Transverse colon (tissue), 4 donors: ENCODE data around the gene ALDOC. TPM values are rescaled to one million over a fixed set of nuclear protein-coding genes. Genes with fewer than 3 reads are reported as not detected.

Experiments
- DNase-seq: peaks from one replicate; pipeline ENCODE4 v3.0.0-alpha.2; 2019
- H3K27ac ChIP-seq, 4 donors: fragments of 200-600 bp; sonication (generic); 2 replicates each; pipeline ENCODE4 v1.5.1; 2016 to 2018; ENCODE audit warnings: inconsistent platforms in 4 of 4
- H3K27me3 ChIP-seq: fragments of 200-600 bp; sonication (generic); 2 replicates; pipeline ENCODE4 v1.5.1; 2017; ENCODE audit warnings: inconsistent platforms
- H3K36me3 ChIP-seq, 4 donors: fragments of 200-600 bp; sonication (generic); 2 replicates each; pipeline ENCODE4 v1.5.1; 2017 to 2019; ENCODE audit warnings: inconsistent platforms in 4 of 4
- H3K4me1 ChIP-seq, 4 donors: fragments of 200-600 bp; sonication (generic); 2 replicates each; pipeline ENCODE4 v1.5.1; 2017 to 2020; ENCODE audit warnings: inconsistent platforms in 4 of 4
- H3K4me3 ChIP-seq, 4 donors: fragments of 200-600 bp; sonication (generic); 1 replicate in 1 of 4; 2 replicates in 3 of 4; pipeline versions ENCODE4 v1.5.1 to v1.6.1; 2017 to 2019; ENCODE audit warnings: inconsistent platforms in 4 of 4
- H3K9me3 ChIP-seq, 2 donors: fragments of 200-600 bp; sonication (generic); 2 replicates each; pipeline ENCODE4 v1.5.1; 2017 to 2019; ENCODE audit warnings: inconsistent platforms in 2 of 2
- EP300 ChIP-seq: sonication (generic); formaldehyde crosslinking; IDR thresholded peaks from one replicate; pipeline ENCODE4 v1.6.1; 2017; ENCODE audit warnings: antibody characterized with exemption, low read depth
- POLR2A ChIP-seq: fragments of 450-650 bp; IDR thresholded peaks from one replicate; pipeline ENCODE4 v1.6.1; 2016; ENCODE audit warnings: antibody characterized with exemption, mild to moderate bottlenecking, moderate library complexity
- POLR2AphosphoS5 ChIP-seq, 3 donors: sonication (generic); formaldehyde crosslinking; IDR thresholded peaks; one replicate each; pipeline ENCODE4 v1.6.1; 2016; ENCODE audit warnings: antibody characterized with exemption in 3 of 3
- WGBS, 2 donors: methylation state at CpG; one replicate each; pipeline ENCODE4 v1.1.5; 2018; ENCODE audit warnings: low coverage in 1 of 2; 5-methylcytosine and 5-hydroxymethylcytosine counted together
- in situ Hi-C, 4 donors: fragments of 200-750 bp; cut with MboI; loops; one replicate each; pipeline versions ENCODE4 v1.15.0 to v1.15.1; 2017; ENCODE audit warnings: low sequenced_read_pairs in 3 of 4, low pct_ligation_motif_present in 1 of 4, low pct_unique_long_range_greater_than_20kb in 1 of 4
- intact Hi-C: fragments of 100-400 bp; cut with DNase I; formaldehyde crosslinking; loops from one replicate; pipeline ENCODE4 v1.15.1; 2023; ENCODE audit warnings: low total_unique reads
- total RNA-seq, 4 donors: library from RNA; depleted of rRNA; stranded (reverse); fragments of >200 nt; gene quantifications; one replicate each; pipeline ENCODE4 v1.1.0, GENCODE V29; 2016
- TF ChIP-seq, protein P1 (sequence below), 5 experiments: fragments of 200-600 bp in 3 of 5; fragments of 450-650 bp in 2 of 5; sonication (generic) in 3 of 5; IDR thresholded peaks; 1 replicate in 2 of 5; 2 replicates in 3 of 5; pipeline ENCODE4 v1.5.1; 2016 to 2017; ENCODE audit warnings: antibody characterized with exemption in 5 of 5, inconsistent platforms in 3 of 5, mild to moderate bottlenecking in 2 of 5, moderate library complexity in 1 of 5

The ALDOC gene
- total RNA-seq, 4 donors from 2014 or later: 3.0 to 46.1 (median 18.7) TPM

DNA sequence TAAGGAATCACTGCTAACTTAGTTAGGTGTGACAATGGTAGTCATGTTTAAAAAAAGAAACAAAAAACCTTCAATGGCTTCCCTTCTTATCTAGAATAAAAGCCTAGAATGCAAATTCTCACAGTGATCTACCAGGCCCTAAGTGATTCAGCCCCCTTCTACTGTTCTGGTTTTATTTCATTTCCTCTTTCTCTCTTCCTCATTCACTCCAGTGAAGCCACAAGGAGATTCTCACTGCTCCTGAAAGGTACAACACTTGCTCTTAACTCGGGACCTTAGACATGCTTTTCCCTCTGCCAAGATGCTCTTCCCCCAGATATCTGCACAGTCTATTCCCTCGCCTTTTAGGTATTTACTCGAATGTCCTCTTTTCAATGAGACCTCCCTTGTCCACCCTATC lies 9.1 kb downstream of the ALDOC start:
- in situ Hi-C loops (no loop called here), intact Hi-C loops (no loop called here)
- TF ChIP-seq EP300 (no peak), POLR2A (no peak), POLR2AphosphoS5 (IDR thresholded peaks at IDR 0.05) (no peak)
- TF ChIP-seq, protein P1, sequence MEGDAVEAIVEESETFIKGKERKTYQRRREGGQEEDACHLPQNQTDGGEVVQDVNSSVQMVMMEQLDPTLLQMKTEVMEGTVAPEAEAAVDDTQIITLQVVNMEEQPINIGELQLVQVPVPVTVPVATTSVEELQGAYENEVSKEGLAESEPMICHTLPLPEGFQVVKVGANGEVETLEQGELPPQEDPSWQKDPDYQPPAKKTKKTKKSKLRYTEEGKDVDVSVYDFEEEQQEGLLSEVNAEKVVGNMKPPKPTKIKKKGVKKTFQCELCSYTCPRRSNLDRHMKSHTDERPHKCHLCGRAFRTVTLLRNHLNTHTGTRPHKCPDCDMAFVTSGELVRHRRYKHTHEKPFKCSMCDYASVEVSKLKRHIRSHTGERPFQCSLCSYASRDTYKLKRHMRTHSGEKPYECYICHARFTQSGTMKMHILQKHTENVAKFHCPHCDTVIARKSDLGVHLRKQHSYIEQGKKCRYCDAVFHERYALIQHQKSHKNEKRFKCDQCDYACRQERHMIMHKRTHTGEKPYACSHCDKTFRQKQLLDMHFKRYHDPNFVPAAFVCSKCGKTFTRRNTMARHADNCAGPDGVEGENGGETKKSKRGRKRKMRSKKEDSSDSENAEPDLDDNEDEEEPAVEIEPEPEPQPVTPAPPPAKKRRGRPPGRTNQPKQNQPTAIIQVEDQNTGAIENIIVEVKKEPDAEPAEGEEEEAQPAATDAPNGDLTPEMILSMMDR (IDR thresholded peaks at IDR 0.05): no peak
- Histone ChIP-seq H3K4me3 (no peak overlapping the region), H3K4me1 (peaks cover 12 to 29% (median 19%) of the 10 kb centered on the region in 4 donors), H3K27ac (no peak overlapping the region), H3K9me3 (no peaks in the 10 kb centered on the region), H3K27me3 (no peaks in the 10 kb centered on the region), H3K36me3 (peaks cover 0 to 12% (median 3%) of the 10 kb centered on the region in 4 donors)
- DNase-seq: no peak
- WGBS, 2 donors: 79 to 83% methylated on average over 3 of the region's 3 CpGs

DNA sequence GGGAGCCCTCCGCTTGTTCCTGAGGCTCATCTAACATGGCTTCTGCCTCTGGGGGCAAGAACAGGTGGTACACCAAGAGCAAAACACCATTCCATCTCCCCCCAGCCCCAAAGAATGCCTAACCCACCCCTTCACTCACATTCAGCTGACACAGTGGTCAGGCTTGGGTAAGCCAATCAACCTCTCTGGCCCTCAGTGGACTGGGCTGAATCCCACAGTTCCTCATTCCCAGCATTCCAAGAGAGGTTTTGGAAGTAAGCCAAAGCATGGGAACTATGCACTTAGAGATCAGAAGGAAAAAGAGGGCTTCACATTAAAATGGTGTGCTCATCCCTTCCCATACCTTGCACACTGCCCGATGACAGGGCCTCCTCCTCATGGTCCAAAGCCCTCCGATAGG lies 13.2 kb downstream of the ALDOC start:
- no peak overlapping the region for H3K4me3 ChIP-seq
- in situ Hi-C loops: no loop called here
- no peak for DNase-seq
- H3K4me1 ChIP-seq: peaks cover 0 to 9% (median 1%) of the 10 kb centered on the region in 4 donors
- peaks cover 0 to 38% (median 19%) of the 10 kb centered on the region in 4 donors for H3K36me3 ChIP-seq
- no peak overlapping the region for H3K27ac ChIP-seq
- no peaks in the 10 kb centered on the region for H3K9me3 ChIP-seq
- intact Hi-C loops: no loop called here
- TF ChIP-seq POLR2AphosphoS5 (IDR thresholded peaks at IDR 0.05): no peak
- no peak for TF ChIP-seq POLR2A
- TF ChIP-seq EP300: no peak
- TF ChIP-seq, protein P1 (IDR thresholded peaks at IDR 0.05): no peak
- WGBS, 2 donors: 90 to 96% methylated on average over 3 of the region's 3 CpGs
- H3K27me3 ChIP-seq: no peaks in the 10 kb centered on the region

DNA sequence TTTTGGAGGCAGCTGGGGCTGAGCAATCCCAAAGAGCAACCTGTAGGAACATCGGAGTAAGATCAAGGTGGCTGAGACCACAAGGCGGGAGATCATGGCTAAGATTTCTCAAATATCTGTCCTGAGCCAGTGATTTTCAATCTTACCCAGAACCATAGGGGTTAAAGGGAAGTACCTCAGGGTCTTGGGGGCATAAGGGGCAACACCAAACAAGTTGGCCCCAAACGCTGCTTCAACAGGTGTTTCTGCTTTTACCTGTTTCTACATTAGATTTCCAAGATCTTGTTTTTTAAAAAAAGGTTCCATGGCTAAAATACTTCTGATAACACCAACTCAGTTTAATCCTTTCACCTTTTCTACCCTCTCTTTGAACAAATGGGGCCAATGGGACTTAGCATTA lies 21.7 kb downstream of the ALDOC start:
- intact Hi-C loops (no loop called here), in situ Hi-C loops (no loop called here)
- no peaks in the 10 kb centered on the region for H3K27me3 ChIP-seq
- H3K36me3 ChIP-seq: peaks cover 0 to 49% (median 18%) of the 10 kb centered on the region in 4 donors
- H3K9me3 ChIP-seq: no peaks in the 10 kb centered on the region
- TF ChIP-seq POLR2AphosphoS5 (IDR thresholded peaks at IDR 0.05): no peak
- TF ChIP-seq, protein P1 (IDR thresholded peaks at IDR 0.05): no peak
- TF ChIP-seq EP300: no peak
- no peak for TF ChIP-seq POLR2A
- H3K27ac ChIP-seq: no peak overlapping the region
- no peak for DNase-seq
- WGBS, 2 donors: 80 to 99% methylated on average over 1 to 3 of the region's 3 CpGs
- H3K4me1 ChIP-seq: peaks cover 4 to 19% (median 8%) of the 10 kb centered on the region in 4 donors
- no peak overlapping the region for H3K4me3 ChIP-seq

DNA sequence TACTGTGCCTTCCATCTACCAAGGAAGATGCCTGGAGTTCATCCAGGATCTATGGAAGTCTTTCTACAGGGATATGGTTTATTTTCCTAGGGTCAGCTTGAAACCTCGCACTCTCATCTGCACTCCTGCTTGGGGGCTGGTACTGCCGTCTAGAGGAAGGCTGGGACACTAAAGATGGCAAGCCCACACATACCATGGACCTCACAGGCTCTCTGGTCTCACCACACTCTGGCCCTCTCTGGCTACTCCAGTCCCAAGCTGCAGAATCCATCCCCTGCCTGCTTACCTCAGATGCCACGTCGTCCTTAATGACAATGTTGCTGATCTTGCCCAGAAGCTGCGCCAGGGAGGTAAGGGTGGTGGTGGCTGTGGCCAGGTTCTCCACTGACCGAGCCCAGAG lies 22.1 kb downstream of the ALDOC start:
- peaks cover 4 to 23% (median 8%) of the 10 kb centered on the region in 4 donors for H3K4me1 ChIP-seq
- intact Hi-C loops (no loop called here), in situ Hi-C loops (no loop called here)
- no peak overlapping the region for H3K4me3 ChIP-seq
- H3K36me3 ChIP-seq: peaks cover 0 to 49% (median 16%) of the 10 kb centered on the region in 4 donors
- TF ChIP-seq, protein P1 (IDR thresholded peaks at IDR 0.05): no peak
- TF ChIP-seq POLR2A (no peak), EP300 (no peak), POLR2AphosphoS5 (IDR thresholded peaks at IDR 0.05) (no peak)
- WGBS, 2 donors: 97% methylated on average over 6 of the region's 6 CpGs; no CpG with 5 or more reads in 1 of the 2 donors
- no peak overlapping the region for H3K27ac ChIP-seq
- H3K27me3 ChIP-seq: no peaks in the 10 kb centered on the region
- DNase-seq: no peak
- H3K9me3 ChIP-seq: no peaks in the 10 kb centered on the region
